ENCODE data around the gene HOXB9. TPM values are rescaled to one million over a fixed set of nuclear protein-coding genes. Genes with fewer than 3 reads are reported as not detected.

HOXB9 gene
- total RNA-seq, 1 experiment from 2014 or later = 65.9 TPM

DNA sequence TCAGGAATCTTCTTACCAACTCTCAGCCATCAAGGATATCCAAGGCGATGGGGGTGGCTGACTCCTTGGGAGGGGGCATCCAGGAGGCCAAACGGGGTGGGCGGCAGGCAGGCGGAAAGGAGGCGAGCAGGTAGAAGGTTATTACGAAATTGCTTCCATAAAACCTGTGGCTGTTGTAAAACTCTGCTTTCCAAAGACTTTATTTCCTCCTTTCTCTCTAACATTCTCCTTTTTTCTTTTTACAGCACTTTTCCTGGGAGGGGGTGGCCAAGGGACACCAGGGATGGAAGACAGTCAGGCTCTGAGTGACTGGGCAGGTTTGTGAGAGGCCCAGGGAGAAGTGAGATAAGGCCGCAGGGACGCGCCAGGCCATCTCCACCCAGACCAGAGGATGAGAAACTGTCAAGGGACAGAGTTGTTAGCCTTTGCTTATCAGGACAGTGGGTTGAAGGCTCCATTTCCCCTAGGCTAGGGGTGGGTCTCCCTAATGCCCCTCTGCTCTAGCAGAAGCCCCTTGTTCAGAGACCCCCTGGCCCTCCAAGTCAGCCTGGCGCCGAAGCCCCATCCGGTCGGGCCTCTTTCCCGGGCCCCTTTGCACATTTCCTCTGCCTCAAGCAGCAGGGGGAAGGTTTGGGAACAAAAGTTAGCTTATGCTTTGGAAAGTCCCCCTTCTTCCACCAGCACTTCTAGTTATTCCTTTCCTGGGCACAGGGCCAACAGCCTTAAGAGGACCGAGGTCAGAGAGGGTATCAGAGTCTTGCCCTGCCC is 5.0 kb upstream of the HOXB9 start:
- no TSS peak for BruUV-seq (replicated peaks)
- intact Hi-C loops (cut with micrococcal nuclease; ENCODE audit: unreplicated experiment) = no loop called here

DNA sequence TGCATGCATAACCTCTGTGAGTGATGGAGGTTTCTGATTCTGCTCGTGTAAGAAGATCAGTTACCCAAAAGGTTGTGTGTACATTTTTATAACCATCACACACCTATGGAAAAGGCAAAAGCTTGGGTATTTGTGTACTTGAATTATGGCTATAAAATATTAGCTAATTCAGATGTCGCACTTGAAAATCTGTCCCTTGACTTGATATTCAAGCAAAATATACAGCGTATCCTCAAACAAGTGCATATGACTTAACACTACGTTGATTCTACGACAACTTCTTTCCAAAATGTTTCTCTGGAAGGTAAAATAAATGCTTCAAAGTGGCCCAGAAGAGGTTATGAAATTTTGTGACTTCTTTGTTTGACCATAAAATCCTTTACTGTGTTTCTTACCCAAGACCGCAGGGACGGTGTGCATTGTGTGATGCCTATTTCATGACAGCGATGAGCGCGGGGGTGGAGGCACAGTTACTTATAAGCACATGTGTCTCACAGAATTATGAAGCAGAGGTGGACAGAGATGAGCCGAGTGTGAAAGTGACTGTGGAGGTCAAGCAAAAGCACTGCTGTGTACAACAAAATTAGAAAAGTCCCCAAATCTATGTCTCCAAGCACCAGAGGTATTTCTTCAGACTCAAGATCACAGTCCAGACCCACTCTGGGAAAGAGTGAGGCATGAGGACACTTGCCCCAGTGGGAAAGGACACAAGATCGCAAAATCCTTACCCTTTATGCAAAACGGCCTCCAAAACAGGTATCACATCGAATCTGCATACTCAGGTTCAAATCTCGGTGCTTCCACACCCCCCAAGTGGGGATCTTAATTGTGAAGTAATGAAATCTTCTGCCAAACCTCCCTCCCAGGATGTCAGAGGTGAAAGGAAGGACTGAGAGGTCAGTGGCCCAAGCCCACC is 4.1 kb upstream of the HOXB9 start:
- Histone ChIP-seq H3K36me3 (ENCODE audit: control insufficient read depth, insufficient read depth, low read length) (0 out of 2 replicates have a peak, but pooled peaks cover 4% of the 10 kb centered on the region), H3K9me3 (ENCODE audit: control insufficient read depth, insufficient read depth, low read depth, low read length) (no peaks in the 10 kb centered on the region), H3K4me1 (ENCODE audit: control insufficient read depth, insufficient read depth, low read length) (peaks cover 34% of the 10 kb centered on the region), H3K27me3 (ENCODE audit: control insufficient read depth, insufficient read depth, low read length) (no peaks in the 10 kb centered on the region), H3K27ac (ENCODE audit: low read length) (no peak overlapping the region), H3K4me3 (ENCODE audit: low read depth in 2 of 2, low read length in 2 of 2) (no peak overlapping the region)
- in situ Hi-C loops (cut with HindIII; ENCODE audit: low pct_unique_long_range_greater_than_20kb, low sequenced_read_pairs) (no loop called here), intact Hi-C loops (cut with micrococcal nuclease; ENCODE audit: unreplicated experiment) (no loop called here)
- ChIA-PET POLR2A (no interaction called here), CTCF (no interaction called here)
- no peak for DNase-seq (ENCODE audit: low read depth, low spot score)
- no peak; the same call in 1 of the 2 replicates for TF ChIP-seq POLR2AphosphoS5 (IDR thresholded peaks at IDR 0.05; ENCODE audit: low read depth, low read length)
- TF ChIP-seq SIN3A (IDR thresholded peaks at IDR 0.05; ENCODE audit: borderline replicate concordance, insufficient read depth, low read depth, low read length) = no peak
- TF ChIP-seq, protein P1, sequence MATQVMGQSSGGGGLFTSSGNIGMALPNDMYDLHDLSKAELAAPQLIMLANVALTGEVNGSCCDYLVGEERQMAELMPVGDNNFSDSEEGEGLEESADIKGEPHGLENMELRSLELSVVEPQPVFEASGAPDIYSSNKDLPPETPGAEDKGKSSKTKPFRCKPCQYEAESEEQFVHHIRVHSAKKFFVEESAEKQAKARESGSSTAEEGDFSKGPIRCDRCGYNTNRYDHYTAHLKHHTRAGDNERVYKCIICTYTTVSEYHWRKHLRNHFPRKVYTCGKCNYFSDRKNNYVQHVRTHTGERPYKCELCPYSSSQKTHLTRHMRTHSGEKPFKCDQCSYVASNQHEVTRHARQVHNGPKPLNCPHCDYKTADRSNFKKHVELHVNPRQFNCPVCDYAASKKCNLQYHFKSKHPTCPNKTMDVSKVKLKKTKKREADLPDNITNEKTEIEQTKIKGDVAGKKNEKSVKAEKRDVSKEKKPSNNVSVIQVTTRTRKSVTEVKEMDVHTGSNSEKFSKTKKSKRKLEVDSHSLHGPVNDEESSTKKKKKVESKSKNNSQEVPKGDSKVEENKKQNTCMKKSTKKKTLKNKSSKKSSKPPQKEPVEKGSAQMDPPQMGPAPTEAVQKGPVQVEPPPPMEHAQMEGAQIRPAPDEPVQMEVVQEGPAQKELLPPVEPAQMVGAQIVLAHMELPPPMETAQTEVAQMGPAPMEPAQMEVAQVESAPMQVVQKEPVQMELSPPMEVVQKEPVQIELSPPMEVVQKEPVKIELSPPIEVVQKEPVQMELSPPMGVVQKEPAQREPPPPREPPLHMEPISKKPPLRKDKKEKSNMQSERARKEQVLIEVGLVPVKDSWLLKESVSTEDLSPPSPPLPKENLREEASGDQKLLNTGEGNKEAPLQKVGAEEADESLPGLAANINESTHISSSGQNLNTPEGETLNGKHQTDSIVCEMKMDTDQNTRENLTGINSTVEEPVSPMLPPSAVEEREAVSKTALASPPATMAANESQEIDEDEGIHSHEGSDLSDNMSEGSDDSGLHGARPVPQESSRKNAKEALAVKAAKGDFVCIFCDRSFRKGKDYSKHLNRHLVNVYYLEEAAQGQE (IDR thresholded peaks at IDR 0.05; ENCODE audit: insufficient read depth in 1 of 2, low read depth in 2 of 2, low read length in 1 of 2) = no peak
- ATAC-seq = no peak
- no TSS peak for BruUV-seq (replicated peaks)

More for the DNA sequence above, 5.0 kb upstream of the HOXB9 start:
- H3K36me3 ChIP-seq (ENCODE audit: control insufficient read depth, insufficient read depth, low read length) = peaks cover 10% of the 10 kb centered on the region; the same call in 1 of the 2 replicates
- H3K9me3 ChIP-seq (ENCODE audit: control insufficient read depth, insufficient read depth, low read depth, low read length) = no peaks in the 10 kb centered on the region
- H3K27ac ChIP-seq (ENCODE audit: low read length) = no peak overlapping the region
- H3K27me3 ChIP-seq (ENCODE audit: control insufficient read depth, insufficient read depth, low read length) = no peaks in the 10 kb centered on the region
- ChIA-PET CTCF (no interaction called here), POLR2A (no interaction called here)
- peaks cover 34% of the 10 kb centered on the region for H3K4me1 ChIP-seq (ENCODE audit: control insufficient read depth, insufficient read depth, low read length)
- ATAC-seq (no peak), DNase-seq (ENCODE audit: low read depth, low spot score) (no peak)
- TF ChIP-seq POLR2AphosphoS5 (IDR thresholded peaks at IDR 0.05; ENCODE audit: low read depth, low read length) = no peak
- TF ChIP-seq TCF7L2 (IDR thresholded peaks at IDR 0.05; ENCODE audit: low read depth, low read length) = no peak
- TF ChIP-seq, protein P2, sequence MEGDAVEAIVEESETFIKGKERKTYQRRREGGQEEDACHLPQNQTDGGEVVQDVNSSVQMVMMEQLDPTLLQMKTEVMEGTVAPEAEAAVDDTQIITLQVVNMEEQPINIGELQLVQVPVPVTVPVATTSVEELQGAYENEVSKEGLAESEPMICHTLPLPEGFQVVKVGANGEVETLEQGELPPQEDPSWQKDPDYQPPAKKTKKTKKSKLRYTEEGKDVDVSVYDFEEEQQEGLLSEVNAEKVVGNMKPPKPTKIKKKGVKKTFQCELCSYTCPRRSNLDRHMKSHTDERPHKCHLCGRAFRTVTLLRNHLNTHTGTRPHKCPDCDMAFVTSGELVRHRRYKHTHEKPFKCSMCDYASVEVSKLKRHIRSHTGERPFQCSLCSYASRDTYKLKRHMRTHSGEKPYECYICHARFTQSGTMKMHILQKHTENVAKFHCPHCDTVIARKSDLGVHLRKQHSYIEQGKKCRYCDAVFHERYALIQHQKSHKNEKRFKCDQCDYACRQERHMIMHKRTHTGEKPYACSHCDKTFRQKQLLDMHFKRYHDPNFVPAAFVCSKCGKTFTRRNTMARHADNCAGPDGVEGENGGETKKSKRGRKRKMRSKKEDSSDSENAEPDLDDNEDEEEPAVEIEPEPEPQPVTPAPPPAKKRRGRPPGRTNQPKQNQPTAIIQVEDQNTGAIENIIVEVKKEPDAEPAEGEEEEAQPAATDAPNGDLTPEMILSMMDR (IDR thresholded peaks at IDR 0.05) = no peak
- TF ChIP-seq, protein P1 (IDR thresholded peaks at IDR 0.05; ENCODE audit: insufficient read depth in 1 of 2, low read depth in 2 of 2, low read length in 1 of 2) = no peak
- TF ChIP-seq SIN3A (IDR thresholded peaks at IDR 0.05; ENCODE audit: borderline replicate concordance, insufficient read depth, low read depth, low read length) = no peak
- no peak overlapping the region for H3K4me3 ChIP-seq (ENCODE audit: low read depth in 2 of 2, low read length in 2 of 2)
- in situ Hi-C loops (cut with HindIII; ENCODE audit: low pct_unique_long_range_greater_than_20kb, low sequenced_read_pairs) = no loop called here

Measured in Panc1 (cell line).